GM19395 (cell line): ENCODE results near the gene ZSWIM5.
"Not testable (repeated sequence)": the region's sequence is repeated elsewhere in the genome, so short reads cannot be mapped to it uniquely, and the experiment has no call there.

ENCODE experiments used
- ATAC-seq: cut with Tn5 transposase; IDR thresholded peaks from one replicate; pipeline ENCODE4 v1.9.1; 2021; ENCODE audit warnings: mild to moderate bottlenecking, moderate library complexity; ENCODE audit not compliant: unreplicated experiment

The ZSWIM5 gene

GRCh38 chr1:45148209-45148825 lies 58.1 kb downstream of the ZSWIM5 start:
- ATAC-seq = no peak

GRCh38 chr1:45146833-45147232 lies 59.6 kb downstream of the ZSWIM5 start:
- ATAC-seq = no peak

- ATAC-seq = no peak
Measured at GRCh38 chr1:45141247-45142003, 65.0 kb downstream of the ZSWIM5 start.

GRCh38 chr1:45136984-45137383 lies 69.4 kb downstream of the ZSWIM5 start:
- ATAC-seq = no peak

- no peak for ATAC-seq
Measured at GRCh38 chr1:45135316-45135715, 71.1 kb downstream of the ZSWIM5 start.

GRCh38 chr1:45134461-45134873 lies 71.9 kb downstream of the ZSWIM5 start:
- ATAC-seq = no peak

- not testable (repeated sequence) for ATAC-seq
Measured at GRCh38 chr1:45132719-45133118, 73.7 kb downstream of the ZSWIM5 start.

GRCh38 chr1:45123358-45123757 lies 83.0 kb downstream of the ZSWIM5 start:
- ATAC-seq = no peak

GRCh38 chr1:45122724-45123123 lies 83.7 kb downstream of the ZSWIM5 start:
- no peak for ATAC-seq

- ATAC-seq = no peak
Measured at GRCh38 chr1:45117766-45118165, 88.6 kb downstream of the ZSWIM5 start.

GRCh38 chr1:45116820-45117219 lies 89.6 kb downstream of the ZSWIM5 start:
- no peak for ATAC-seq

- no peak for ATAC-seq
Measured at GRCh38 chr1:45116340-45116739, 90.1 kb downstream of the ZSWIM5 start.

GRCh38 chr1:45115198-45115597 lies 91.2 kb downstream of the ZSWIM5 start:
- ATAC-seq = not testable (repeated sequence)

GRCh38 chr1:45112661-45113060 lies 93.7 kb downstream of the ZSWIM5 start:
- ATAC-seq = no peak

GRCh38 chr1:45111239-45111638 lies 95.2 kb downstream of the ZSWIM5 start:
- no peak for ATAC-seq

GRCh38 chr1:45107782-45108181 lies 98.6 kb downstream of the ZSWIM5 start:
- ATAC-seq = no peak

GRCh38 chr1:45106864-45107263 lies 99.5 kb downstream of the ZSWIM5 start:
- ATAC-seq = not testable (repeated sequence)

GRCh38 chr1:45106156-45106545 lies 100.3 kb downstream of the ZSWIM5 start:
- ATAC-seq = not testable (repeated sequence)

- ATAC-seq = not testable (repeated sequence)
Measured at GRCh38 chr1:45105486-45106155, 100.8 kb downstream of the ZSWIM5 start.

- ATAC-seq = no peak
Measured at GRCh38 chr1:45103534-45103933, 102.9 kb downstream of the ZSWIM5 start.

GRCh38 chr1:45101947-45102346 lies 104.5 kb downstream of the ZSWIM5 start:
- ATAC-seq = no peak

- ATAC-seq = not testable (repeated sequence)
Measured at GRCh38 chr1:45101528-45101927, 104.9 kb downstream of the ZSWIM5 start.
